ENCODE measurements around the gene OTOS. TPM values are rescaled to one million over a fixed set of nuclear protein-coding genes. Genes with fewer than 3 reads are reported as not detected.

The OTOS gene
- total RNA-seq, 1 donor from 2014 or later = not detected

DNA sequence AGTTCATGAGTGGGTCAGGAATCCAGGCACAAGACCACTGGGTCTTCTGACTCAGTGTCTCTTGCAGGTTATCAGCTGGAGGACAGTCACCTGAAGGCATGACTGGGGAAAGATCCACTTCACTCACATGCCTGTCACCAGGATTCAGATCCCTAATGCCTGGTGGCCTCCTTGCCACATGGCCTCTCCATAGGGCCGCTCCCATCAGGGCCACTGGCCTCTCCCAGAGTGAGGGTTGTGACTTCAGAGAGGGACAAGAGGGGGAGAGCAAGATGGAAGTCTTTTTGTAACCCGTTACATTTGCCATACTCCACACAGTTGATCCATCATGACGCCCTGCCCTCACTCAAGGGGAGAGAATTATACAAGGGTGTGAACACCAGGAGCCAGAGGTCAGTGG is 13.0 kb upstream of the OTOS start:
- DNase-seq (ENCODE audit: low spot score) = no peak
- ATAC-seq = no peak

DNA sequence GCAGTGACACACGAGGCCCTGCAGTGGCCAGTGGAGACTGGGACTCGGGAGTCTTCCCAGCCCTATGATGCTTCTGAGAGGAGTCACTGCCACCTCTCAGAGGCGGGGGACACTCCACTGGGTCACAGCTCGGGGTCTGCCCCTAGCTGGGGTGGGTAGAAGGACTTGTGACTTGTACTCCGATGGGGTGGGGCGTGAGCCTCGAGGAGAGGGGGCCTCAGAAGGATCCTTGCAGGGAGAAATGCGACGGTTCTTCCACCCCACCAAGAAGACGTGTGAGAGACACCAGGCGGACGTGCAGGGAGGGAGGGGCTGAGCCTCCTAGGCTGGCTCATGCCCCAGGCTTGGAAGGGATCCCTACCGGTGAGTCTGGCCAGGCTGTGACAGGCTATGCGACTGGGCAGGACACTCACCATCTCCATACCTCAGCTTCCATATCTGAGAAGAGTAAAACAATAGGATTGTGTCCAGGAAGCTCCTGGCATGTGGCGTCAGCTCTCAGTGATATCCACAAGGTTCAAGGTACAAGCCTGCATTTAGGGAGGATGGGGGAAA is 11.1 kb upstream of the OTOS start:
- no peak for DNase-seq (ENCODE audit: low spot score)

DNA sequence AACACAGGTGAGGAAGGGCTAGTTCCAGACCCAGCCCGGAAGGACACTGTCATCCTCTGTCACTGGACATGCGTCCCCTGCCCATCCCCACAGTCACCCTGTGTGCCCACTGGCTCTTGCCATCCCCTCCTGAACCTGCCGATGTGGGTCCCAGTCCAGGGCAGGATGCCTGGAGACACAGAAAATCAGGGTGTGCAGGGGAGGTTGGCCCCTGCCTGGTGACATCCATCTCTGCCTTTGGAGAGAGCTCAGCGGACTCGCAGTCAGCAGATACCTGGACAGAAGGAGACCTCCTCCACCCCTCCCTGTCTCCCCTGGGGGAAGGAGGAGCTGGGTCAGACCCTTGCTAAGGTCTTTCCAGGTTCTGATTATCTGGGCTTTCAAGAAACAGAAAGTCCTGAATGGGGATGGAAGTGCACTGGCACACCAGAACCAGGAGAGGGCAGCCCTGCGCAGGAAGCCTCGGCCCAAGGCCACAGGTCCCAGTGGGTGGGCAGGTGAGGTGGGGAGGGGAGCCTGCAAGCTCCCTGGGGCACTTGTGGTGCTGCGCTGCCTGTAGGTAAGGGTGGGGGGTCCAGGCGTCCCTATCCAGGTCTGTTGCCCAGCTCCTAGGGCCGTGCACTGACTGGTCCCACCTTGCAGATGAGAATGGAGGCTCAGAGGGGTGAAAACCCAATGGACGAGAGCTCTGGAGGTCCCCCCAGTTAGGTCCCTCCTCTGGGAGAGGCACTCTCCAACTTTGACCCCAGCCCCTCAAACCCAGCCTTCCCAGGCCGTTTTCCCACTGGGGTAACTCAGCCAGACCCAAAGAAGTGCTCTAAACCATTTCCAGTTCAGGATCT is 9.7 kb upstream of the OTOS start:
- ATAC-seq = peak; percentile 83

More for the DNA sequence above, 11.1 kb upstream of the OTOS start:
- ATAC-seq = no peak

DNA sequence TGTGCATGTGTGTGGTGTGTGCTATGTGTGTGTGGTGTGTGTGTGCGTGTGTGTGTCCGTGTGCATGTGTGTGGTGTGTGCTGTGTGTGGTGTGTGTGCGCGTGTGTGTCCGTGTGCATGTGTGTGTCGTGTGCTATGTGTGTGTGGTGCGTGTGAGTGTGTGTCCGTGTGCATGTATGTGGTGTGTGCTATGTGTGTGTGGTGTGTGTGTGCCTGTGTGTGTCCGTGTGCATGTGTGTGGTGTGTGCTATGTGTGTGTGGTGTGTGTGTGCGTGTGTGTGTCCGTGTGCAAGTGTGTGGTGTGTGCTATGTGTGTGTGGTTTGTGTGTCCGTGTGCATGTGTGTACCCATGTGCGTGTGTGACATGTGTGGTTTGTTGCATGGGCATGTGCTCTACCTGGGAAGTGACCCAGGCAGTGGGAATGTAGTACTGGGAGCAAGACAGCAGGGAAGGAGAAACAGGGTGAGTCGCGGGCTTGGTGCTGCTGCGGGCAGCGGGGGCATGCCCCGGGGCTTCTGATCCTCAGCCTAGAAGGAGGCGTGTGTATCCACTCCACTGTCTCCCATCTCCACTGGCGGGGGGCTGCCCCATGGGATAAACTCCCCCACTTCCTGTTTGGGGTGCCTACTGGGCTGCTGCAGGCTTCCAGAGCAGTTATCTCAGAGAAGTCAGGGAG is 7.6 kb upstream of the OTOS start:
- ATAC-seq (no peak), DNase-seq (ENCODE audit: low spot score) (no peak)

More for the DNA sequence above, 9.7 kb upstream of the OTOS start:
- DNase-seq (ENCODE audit: low spot score) = no peak

DNA sequence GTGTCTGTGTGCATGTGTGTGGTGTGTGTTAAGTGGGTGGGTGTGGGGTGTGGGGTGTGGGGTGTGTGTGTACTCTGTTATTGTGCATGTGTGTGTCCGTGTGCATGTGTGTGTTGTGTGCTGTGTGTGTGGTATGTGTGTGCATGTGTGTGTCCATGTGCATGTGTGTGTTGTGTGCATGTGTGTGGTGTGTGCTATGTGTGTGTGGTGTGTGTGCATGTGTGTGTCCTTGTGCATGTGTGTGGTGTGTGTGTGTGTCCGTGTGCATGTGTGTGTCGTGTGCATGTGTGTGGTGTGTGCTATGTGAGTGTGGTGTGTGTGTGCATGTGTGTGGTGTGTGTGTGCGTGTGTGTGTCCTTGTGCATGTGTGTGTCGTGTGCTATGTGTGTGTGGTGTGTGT is 6.9 kb upstream of the OTOS start:
- DNase-seq (ENCODE audit: low spot score) (no peak), ATAC-seq (no peak)

DNA sequence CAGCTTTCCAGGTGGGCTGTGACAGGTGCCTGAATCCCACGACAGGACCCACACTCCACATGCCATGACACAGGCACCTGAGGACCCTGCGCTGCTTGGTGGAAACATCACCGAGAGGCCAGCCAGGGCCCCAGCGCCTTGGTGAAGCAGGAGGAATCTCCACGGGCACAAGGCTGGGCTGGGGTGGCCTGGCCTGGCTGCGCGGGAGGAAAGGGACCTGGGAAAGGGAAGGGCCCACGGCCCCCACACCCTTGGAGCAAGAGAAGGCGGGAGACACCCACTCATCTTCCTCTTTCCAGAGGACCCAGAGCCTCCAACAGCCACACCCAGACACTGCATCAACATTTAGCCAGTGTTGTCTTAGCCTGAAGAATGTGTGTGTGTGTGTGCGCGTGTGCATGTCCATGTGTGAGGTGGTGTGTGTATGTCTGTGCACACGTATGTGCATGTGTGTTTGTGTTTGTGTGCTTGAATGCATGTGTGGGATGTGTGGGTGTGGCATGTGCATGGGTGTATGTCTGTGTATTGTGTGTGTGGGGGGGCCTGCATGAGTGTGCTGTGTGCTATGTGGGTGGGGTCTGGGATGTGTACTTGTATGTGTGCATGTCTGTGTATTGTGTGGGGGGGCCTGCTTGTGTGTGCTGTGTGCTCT is 6.3 kb upstream of the OTOS start:
- no peak for DNase-seq (ENCODE audit: low spot score)
- ATAC-seq = no peak

DNA sequence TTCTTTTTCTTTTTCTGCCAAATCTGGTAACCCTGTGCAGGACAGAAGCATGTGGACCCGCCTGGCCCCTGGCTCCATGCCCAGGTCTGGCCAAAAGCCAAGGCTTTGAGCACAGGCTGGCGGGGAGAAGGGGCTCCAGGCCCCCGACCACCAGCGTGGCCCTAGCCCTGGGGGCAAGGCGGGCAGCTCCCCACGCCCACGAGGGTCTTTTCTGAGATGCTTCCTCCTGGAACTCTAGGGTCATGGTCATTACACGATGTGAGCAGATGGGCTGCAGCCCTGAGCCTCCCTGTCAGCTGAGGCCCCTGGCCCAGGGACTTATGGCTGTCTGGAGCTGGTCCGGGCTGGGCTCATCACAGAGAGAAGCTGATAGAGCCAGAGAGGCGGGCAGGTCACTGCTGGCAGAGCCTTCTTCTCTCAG is 5.7 kb upstream of the OTOS start:
- DNase-seq (ENCODE audit: low spot score) (no peak), ATAC-seq (no peak)

DNA sequence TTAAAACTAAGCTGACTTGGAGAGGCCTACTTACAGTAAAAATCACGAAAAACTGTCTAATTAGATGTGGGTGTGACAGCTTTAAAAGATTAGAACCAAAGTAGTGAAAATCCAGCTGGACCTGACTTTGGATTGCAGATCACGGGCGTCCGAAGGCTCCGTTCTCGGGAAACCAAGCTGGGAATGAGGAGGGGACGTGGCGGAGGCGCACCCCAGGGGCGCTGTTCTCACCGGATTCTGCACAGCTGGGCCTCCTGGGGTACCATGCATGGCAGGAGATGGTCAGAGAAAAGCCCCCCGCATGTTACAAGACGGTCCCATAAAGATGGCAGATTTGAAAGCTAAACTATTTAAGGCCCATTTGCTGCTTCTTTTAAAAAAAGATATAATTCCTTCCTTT is 5.0 kb upstream of the OTOS start:
- DNase-seq (ENCODE audit: low spot score) (no peak), ATAC-seq (no peak)

DNA sequence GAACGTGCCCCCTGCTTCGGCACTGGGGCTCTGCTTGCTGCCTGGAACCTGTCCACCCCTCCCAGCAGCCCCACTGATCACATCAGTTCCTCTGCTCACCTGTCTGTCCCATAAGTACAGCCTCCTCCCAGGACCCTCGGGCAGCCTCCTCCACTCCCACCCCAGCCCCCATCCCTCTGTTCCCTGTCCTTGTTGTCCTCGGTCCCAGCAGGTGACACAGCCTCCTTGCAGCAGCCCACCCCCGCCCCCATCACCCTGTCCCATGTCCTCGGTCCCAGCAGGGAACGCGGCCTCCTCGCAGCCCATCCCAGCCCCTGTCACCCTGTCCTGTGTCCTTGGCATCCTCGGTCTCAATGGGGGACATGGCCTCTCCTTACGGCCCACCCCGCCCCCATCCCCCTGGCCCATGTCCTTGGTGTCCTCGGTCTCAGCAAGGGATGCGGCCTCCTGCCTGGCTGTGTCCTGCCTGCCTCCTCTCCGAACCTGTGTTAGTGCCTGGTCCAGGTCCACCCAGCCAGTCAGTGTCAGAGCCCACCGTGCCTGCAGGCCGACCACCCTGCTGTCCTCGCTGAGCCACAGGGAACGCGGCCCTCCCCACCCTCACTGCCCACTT is 4.3 kb upstream of the OTOS start:
- no peak for ATAC-seq
- DNase-seq (ENCODE audit: low spot score) = no peak

DNA sequence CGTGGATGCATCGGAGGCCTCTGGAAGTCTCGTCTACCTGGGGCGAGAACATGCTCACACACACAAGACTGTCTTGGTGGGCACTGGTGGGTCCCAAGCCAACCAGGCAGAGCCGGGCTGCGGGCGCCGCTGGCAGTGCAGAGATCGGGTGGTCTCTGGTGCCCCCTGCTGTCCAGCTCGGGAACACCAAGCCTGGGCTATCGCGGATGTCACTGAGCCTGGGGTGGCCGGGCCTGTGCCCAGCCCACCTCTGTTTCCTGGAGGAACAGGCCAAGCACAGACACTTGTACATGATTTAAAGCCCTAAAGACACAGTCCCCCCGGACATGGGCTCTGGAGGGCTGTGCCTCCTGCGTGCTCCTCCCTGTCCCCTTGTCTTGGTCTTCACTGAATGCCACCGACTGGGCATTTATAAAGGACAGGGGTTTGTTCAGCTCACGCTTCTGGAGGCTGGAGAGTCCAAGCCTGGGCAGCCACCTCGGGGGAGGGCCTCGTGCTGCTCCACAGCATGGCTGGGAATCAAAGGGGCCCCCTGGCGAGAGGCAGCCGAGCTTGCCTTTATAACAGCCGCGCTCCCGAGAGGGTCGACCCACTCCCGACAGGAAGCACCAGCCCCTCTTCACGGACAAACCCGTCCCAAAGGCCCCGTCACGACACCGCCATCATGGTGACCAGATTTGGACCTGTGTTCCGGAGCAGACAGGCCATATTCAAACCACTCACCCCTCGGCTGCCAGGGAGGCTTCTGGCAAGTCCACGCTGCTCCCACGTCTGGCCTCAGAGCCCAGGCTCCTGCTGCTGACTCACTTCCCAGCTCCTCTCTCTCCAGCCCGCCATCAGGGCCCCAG is 3.6 kb upstream of the OTOS start:
- ATAC-seq = peak; percentile 94
- DNase-seq (ENCODE audit: low spot score) = peak; percentile 68

DNA sequence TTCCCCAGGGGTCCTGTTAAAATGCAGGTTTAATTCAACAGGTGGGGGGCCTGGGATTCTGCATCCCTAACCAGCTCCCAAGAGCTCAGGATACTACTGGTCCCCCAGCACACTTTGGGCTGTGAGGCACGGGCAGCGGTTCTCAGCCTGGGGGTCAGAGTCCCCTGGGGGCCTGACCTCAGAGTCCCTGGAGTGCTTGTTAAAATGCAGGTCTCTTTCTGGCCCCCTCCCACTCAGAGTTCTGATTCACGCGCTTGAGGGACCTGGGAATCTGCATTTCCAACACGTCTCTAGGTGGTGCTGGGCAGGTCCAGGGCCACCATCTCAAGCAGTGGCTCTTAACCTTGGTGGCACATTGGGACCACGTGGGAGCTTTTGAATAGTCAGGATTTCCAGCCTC is 2.8 kb upstream of the OTOS start:
- DNase-seq (ENCODE audit: low spot score) (no peak), ATAC-seq (no peak)

DNA sequence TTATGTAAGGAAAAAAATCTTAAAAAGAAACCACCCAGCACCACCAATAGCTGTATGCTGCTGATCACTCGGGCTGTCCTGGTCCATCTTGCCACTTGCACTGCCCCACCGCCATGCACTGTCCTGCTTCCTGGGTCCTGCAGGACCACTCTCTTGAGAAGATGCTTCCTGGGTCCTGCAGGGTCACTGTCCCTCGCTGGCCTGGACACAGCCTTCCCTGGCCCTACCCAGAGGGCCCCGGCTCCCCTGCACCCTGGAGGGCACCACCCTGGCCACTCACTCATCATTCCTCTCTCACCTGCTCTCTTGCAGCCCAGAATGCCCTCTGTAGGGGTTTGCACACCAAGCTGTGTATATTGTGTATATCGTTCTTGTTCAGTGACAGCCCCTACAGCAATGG is 2.4 kb upstream of the OTOS start:
- DNase-seq (ENCODE audit: low spot score) (no peak), ATAC-seq (no peak)

DNA sequence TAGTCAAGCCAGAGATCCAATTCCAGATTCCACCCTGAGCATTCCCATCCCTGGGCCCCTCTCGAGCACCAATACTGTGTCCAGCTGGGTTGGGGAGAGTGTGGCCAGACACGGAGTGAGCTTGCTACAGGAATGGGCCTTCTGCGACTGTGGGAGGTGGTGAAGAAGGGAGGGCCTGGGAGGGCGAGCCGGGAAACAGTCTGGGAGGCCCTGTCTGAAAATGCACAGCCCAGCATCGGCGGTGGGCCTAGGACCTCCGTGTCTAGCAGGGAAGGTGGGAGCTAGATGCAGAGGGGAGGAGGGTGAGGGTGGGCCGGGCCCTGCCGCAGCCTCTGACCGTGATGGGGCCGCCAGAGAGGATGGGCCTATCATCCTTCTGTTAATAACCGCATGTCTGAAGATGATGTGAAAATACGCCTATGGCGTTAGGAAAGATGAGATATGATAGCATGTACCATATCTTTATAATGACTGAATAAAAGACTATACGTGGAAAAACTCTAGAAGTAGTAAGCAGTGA is 1.9 kb upstream of the OTOS start:
- ATAC-seq (no peak), DNase-seq (ENCODE audit: low spot score) (no peak)

DNA sequence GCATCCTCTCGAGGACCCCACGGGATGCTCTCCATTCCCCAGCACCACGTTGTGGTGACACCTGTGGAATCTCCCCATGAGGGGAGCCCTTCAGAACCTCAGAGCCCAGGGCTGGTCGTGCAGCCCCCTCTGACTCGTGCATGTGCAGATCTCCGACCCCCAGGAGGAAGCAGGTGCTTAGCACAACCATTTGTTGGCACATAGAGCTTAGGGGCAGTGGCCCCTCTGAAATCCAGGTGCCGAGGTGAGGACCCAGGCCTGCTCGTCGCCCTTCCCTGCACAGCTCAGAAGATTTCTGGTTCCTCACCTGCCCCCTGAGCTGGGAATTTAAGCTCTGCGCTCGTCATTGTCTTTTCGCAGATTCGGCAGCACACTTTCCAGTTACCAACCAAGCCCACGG is 1.3 kb upstream of the OTOS start:
- ATAC-seq (no peak), DNase-seq (ENCODE audit: low spot score) (no peak)

DNA sequence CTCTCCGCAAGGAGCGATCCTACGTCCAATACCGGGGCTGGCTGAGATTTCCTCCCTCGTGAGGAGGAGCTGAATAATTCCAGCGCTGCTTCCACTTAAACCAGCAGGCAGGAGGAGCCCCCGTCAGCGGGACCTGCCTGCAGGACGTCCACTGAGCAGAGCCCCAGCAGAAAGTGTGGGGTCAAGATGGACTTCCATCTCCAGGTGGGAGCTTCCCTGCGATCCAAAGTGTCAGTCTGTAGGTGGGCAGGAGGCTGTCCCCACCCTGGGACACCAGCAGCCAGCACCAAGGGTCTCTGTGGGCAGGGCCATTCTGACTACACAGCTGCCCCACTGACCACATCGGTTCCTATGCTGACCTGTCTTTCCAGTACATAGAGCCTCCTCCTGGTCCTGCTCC is 462 bp upstream of the OTOS start:
- DNase-seq (ENCODE audit: low spot score) = no peak
- no peak for ATAC-seq

DNA sequence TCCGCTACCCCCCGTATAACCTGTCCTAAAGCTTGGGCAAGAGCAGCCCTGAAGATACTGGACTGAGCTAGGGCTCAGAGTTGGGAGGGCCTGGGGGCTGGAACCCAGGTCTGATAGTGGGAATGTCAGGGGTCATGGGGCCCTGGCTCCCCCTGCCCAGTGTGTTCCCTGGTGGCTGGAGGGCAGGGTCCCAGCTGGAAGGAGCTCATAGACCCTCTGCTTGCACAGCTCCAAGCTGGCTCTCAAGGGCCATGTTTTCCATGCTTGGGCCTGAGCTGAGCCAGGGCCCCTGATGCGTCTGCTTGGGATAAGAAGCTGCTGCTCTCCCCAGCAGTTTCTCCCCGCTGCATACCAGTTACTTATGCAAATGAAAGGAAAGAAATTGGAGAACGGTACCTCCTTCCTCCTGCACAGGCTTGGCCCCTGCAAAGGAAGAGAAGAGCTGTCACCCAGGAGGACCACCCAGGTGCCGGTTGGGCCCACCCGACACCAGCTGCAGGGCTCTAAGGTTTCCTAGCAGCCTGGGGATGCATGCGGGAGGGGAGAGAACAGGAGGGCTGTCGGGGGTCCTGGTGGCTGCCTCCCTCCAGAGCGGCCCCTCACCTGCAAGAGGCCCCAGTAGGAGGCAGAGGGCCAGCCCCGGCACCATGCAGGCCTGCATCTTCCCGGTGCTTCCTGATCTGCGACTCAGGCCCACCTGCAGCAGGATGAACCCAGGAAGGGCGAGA is 628 bp downstream of the OTOS start:
- no peak for ATAC-seq
- DNase-seq (ENCODE audit: low spot score) = no peak

DNA sequence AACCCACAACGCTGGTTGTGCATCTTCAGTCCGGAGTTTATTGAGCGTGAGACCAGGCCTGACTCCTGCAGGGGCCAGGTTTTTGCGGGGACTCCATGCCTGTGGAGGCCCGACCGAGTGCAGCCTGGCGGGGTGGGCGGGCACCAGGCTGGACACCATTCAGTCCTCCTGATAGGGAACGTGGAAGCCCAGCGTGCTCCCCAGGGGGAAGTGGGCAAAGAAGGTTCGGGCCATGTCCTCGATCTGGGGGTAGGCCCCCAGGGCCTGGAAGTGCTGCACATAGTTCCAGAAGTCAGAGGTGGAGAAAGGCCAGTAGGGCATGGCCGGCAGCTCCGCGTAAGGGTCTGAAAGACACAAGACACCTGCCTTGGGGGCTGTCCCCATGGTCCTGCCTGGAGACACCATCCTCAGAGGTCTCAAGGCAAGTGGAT is 1.4 kb downstream of the OTOS start:
- DNase-seq (ENCODE audit: low spot score) (no peak), ATAC-seq (no peak)

DNA sequence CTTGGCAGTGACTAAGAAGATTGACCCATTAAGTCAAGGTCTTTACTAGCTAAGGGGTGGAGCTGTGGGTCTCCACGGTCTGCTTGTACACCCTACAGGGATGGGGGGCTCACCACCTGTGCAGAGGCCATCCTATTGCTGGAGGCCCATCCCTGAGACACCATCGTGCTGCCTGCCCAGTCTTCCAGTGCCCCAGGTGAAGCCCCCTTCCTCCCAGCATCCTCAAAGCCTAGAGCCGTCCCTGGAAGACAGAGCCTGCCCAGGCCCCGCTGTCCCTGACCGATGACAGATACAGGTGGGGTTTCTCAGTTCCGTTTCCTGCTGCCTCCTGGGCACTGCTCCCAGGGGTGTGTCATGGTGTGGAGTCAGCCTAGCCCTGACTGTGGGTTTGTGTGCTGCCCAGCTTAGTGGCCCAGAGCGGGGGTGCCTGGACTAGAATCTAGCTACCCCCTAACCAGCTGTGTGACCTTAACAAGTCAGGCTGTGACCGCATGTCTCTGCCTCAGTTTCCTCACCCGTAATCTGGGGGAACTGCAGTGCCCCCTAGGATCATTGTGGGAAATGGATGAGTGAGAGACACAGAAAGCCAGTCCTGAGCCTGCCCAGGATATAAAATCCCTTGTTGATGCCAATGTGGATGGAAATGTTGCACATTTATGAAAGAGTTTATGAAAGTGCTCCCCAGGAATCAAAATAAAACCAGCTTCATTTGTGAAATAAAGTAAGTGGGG is 2.0 kb downstream of the OTOS start:
- ATAC-seq (no peak), DNase-seq (ENCODE audit: low spot score) (no peak)
